ENCODE data around the gene UBE2O.

GRCh38 chr17:76391200-76391715 lies 61.7 kb downstream of the UBE2O start:
- TF ChIP-seq CTCF (IDR thresholded peaks at IDR 0.05; ENCODE audit: extremely low read depth in 1 of 2, insufficient read depth in 1 of 2, low read depth in 1 of 2, low read length in 2 of 2) (no peak), POLR2A (IDR thresholded peaks at IDR 0.05; ENCODE audit: low read depth, low read length) (no peak)
